ENCODE results near the gene RBM45.
"Not testable (repeated sequence)": the region's sequence is repeated elsewhere in the genome, so short reads cannot be mapped to it uniquely, and the experiment has no call there.

Gene RBM45

DNA sequence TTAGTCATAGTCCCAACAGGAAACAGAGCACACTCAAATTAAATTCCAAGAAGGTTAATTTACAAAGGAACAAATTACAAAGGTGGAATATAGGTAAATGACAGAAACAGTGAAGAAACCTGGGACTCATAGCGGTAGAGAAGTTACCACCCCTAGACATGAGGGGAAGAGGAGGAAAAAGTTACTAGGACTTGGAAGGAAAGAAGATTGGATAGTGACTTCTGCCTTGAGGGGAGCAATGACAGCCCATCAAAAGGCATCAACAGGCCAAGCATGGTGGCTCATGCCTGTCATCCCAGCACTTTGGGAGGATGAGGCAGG, 37.3 kb upstream of the RBM45 start:
- TF ChIP-seq, protein P1, sequence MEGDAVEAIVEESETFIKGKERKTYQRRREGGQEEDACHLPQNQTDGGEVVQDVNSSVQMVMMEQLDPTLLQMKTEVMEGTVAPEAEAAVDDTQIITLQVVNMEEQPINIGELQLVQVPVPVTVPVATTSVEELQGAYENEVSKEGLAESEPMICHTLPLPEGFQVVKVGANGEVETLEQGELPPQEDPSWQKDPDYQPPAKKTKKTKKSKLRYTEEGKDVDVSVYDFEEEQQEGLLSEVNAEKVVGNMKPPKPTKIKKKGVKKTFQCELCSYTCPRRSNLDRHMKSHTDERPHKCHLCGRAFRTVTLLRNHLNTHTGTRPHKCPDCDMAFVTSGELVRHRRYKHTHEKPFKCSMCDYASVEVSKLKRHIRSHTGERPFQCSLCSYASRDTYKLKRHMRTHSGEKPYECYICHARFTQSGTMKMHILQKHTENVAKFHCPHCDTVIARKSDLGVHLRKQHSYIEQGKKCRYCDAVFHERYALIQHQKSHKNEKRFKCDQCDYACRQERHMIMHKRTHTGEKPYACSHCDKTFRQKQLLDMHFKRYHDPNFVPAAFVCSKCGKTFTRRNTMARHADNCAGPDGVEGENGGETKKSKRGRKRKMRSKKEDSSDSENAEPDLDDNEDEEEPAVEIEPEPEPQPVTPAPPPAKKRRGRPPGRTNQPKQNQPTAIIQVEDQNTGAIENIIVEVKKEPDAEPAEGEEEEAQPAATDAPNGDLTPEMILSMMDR (IDR thresholded peaks at IDR 0.05; ENCODE audit: insufficient read depth, low read length, poor library complexity, severe bottlenecking): no peak
- TF ChIP-seq EZH2phosphoT487 (conservative IDR thresholded peaks at IDR 0.05; ENCODE audit: low read length): no peak
- no peaks in the 10 kb centered on the region for H3K36me3 ChIP-seq (ENCODE audit: low read length)
- H3K4me2 ChIP-seq (ENCODE audit: low read depth, low read length, poor library complexity, severe bottlenecking): no peak overlapping the region
- H3K9ac ChIP-seq (ENCODE audit: low read length): no peak overlapping the region
- no peak overlapping the region for H3K4me3 ChIP-seq (ENCODE audit: insufficient read depth, low read length, poor library complexity, severe bottlenecking)
- no peaks in the 10 kb centered on the region for H3F3A ChIP-seq (ENCODE audit: insufficient read depth)
- no peaks in the 10 kb centered on the region for H3K79me2 ChIP-seq (ENCODE audit: insufficient read depth, low read length)
- no peaks in the 10 kb centered on the region for H3K9me3 ChIP-seq (ENCODE audit: insufficient read depth, low read length)
- no peak overlapping the region for H3K27ac ChIP-seq (ENCODE audit: low read depth, low read length)
- no peaks in the 10 kb centered on the region for H3K9me2 ChIP-seq (replicated peaks; ENCODE audit: insufficient read depth, low read length)
- no peak overlapping the region for H2AFZ ChIP-seq (ENCODE audit: low read depth, low read length, severe bottlenecking)
- no peaks in the 10 kb centered on the region for H4K20me1 ChIP-seq (ENCODE audit: low read depth, low read length)
- H3K27me3 ChIP-seq (ENCODE audit: low read length): no peaks in the 10 kb centered on the region

DNA sequence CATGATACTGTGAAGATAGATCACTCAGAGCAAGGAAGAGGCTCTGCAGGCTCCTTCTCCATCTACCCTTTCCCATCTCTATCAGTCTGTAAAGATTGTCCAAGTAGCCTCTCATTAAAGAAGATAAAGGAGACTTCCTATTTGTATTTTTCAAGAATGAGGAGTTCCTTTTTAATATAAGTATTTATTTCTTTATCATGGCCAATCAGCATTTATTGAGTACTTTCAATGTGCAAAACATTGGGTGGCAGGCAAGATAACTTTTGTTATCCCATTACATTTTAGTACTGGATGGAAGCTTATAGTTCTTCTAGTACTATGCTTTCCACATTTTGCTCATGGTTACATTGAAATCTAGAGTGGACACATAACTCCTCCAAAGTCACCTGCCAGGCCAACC, 36.1 kb upstream of the RBM45 start:
- H3K27ac ChIP-seq (ENCODE audit: low read depth, low read length): no peak overlapping the region
- TF ChIP-seq EZH2phosphoT487 (conservative IDR thresholded peaks at IDR 0.05; ENCODE audit: low read length): no peak
- TF ChIP-seq, protein P1 (IDR thresholded peaks at IDR 0.05; ENCODE audit: insufficient read depth, low read length, poor library complexity, severe bottlenecking): no peak
- no peak overlapping the region for H3K9ac ChIP-seq (ENCODE audit: low read length)
- H3K9me3 ChIP-seq (ENCODE audit: insufficient read depth, low read length): no peaks in the 10 kb centered on the region
- no peaks in the 10 kb centered on the region for H3K36me3 ChIP-seq (ENCODE audit: low read length)
- H3K4me3 ChIP-seq (ENCODE audit: insufficient read depth, low read length, poor library complexity, severe bottlenecking): no peak overlapping the region
- H3K27me3 ChIP-seq (ENCODE audit: low read length): no peaks in the 10 kb centered on the region
- no peaks in the 10 kb centered on the region for H3K9me2 ChIP-seq (replicated peaks; ENCODE audit: insufficient read depth, low read length)
- no peak overlapping the region for H3K4me2 ChIP-seq (ENCODE audit: low read depth, low read length, poor library complexity, severe bottlenecking)
- no peaks in the 10 kb centered on the region for H4K20me1 ChIP-seq (ENCODE audit: low read depth, low read length)
- no peaks in the 10 kb centered on the region for H3F3A ChIP-seq (ENCODE audit: insufficient read depth)
- H2AFZ ChIP-seq (ENCODE audit: low read depth, low read length, severe bottlenecking): no peak overlapping the region
- no peaks in the 10 kb centered on the region for H3K79me2 ChIP-seq (ENCODE audit: insufficient read depth, low read length)

DNA sequence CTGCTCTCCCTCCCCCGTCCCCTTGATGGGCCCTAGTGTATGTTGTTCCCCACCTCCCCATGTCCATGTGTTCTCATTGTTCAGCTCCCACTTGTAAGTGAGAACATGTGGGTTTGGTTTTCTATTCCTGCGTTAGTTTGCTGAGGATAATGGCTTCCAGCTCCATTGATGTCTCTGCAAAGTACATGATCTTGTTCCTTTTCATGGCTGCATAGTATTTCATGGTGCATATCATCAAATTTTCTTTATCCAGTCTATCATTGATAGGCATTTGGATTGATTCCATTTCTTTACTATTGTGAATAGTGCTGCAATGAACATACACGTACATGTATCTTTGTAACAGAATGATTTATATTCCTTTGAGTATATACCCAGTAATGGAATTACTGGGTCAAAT, 33.0 kb upstream of the RBM45 start:
- not testable (repeated sequence) for H3K27me3 ChIP-seq (ENCODE audit: low read length); H3F3A ChIP-seq (ENCODE audit: insufficient read depth); H3K9me2 ChIP-seq (replicated peaks; ENCODE audit: insufficient read depth, low read length); H3K4me2 ChIP-seq (ENCODE audit: low read depth, low read length, poor library complexity, severe bottlenecking); H2AFZ ChIP-seq (ENCODE audit: low read depth, low read length, severe bottlenecking); H3K4me3 ChIP-seq (ENCODE audit: insufficient read depth, low read length, poor library complexity, severe bottlenecking); H4K20me1 ChIP-seq (ENCODE audit: low read depth, low read length); H3K79me2 ChIP-seq (ENCODE audit: insufficient read depth, low read length); H3K36me3 ChIP-seq (ENCODE audit: low read length); H3K9me3 ChIP-seq (ENCODE audit: insufficient read depth, low read length); H3K27ac ChIP-seq (ENCODE audit: low read depth, low read length); H3K9ac ChIP-seq (ENCODE audit: low read length)

DNA sequence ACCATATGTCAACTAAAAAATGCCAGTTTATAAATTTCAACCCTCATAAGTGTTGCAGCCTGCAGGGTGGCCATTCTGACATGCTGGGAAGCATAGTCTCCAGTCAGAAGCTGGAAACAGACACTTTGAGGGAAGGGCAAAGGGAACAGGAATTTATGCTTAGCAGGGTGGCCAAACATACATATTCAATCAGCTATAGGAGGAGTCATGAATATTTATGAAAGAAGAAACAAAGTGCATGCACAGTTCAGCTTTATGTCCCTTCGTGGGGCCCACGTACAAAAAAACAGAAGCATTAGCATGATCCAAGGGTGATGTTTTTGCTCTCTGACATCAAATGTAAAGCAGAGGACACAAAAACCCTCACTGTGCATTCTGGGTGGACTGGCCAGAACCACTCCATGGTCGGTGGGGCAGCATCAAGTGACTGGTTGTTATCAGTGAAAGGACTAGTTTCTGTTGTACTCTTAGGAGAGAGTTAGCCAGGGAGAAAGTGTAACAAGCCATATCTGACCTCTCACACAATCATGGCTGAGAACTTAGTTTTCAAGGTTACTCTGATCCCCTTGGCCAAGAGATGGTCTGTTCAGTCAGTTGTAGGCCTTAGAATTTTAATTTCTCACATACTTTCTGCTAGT, 29.7 kb upstream of the RBM45 start:
- Histone ChIP-seq H3F3A (ENCODE audit: insufficient read depth) (no peaks in the 10 kb centered on the region), H3K27me3 (ENCODE audit: low read length) (no peaks in the 10 kb centered on the region), H3K9ac (ENCODE audit: low read length) (no peak overlapping the region), H3K9me3 (ENCODE audit: insufficient read depth, low read length) (no peaks in the 10 kb centered on the region), H3K4me3 (ENCODE audit: insufficient read depth, low read length, poor library complexity, severe bottlenecking) (no peak overlapping the region), H3K36me3 (ENCODE audit: low read length) (no peaks in the 10 kb centered on the region), H3K79me2 (ENCODE audit: insufficient read depth, low read length) (no peaks in the 10 kb centered on the region), H3K9me2 (replicated peaks; ENCODE audit: insufficient read depth, low read length) (no peaks in the 10 kb centered on the region), H3K4me2 (ENCODE audit: low read depth, low read length, poor library complexity, severe bottlenecking) (no peak overlapping the region), H3K27ac (ENCODE audit: low read depth, low read length) (no peak overlapping the region), H4K20me1 (ENCODE audit: low read depth, low read length) (no peaks in the 10 kb centered on the region), H2AFZ (ENCODE audit: low read depth, low read length, severe bottlenecking) (no peak overlapping the region)
- TF ChIP-seq EZH2phosphoT487 (conservative IDR thresholded peaks at IDR 0.05; ENCODE audit: low read length): no peak

Data from SU-DHL-6 (cell line).